Activated gamma-delta T cell treated with Interleukin-2 at 50 U/mL for 16 hours (primary cell): ENCODE data around the gene RBMS3.
"Not testable (repeated sequence)": the region's sequence is repeated elsewhere in the genome, so short reads cannot be mapped to it uniquely, and the experiment has no call there.

Experiments used
- DNase-seq: peaks from one replicate; pipeline ENCODE4 v3.0.0-alpha.2; 2020

RBMS3 gene

GRCh38 chr3:29440413-29441305 lies 159.8 kb downstream of the RBMS3 start:
- no peak for DNase-seq

GRCh38 chr3:29441422-29441821 lies 160.6 kb downstream of the RBMS3 start:
- no peak for DNase-seq

- no peak for DNase-seq
Measured at GRCh38 chr3:29447946-29448627, 167.2 kb downstream of the RBMS3 start.

- no peak for DNase-seq
Measured at GRCh38 chr3:29451920-29452319, 171.0 kb downstream of the RBMS3 start.

GRCh38 chr3:29452934-29453283 lies 172.0 kb downstream of the RBMS3 start:
- no peak for DNase-seq

GRCh38 chr3:29453284-29454001 lies 172.6 kb downstream of the RBMS3 start:
- DNase-seq = no peak

- no peak for DNase-seq
Measured at GRCh38 chr3:29454161-29454611, 173.3 kb downstream of the RBMS3 start.

- no peak for DNase-seq
Measured at GRCh38 chr3:29456901-29457300, 176.0 kb downstream of the RBMS3 start.

GRCh38 chr3:29463304-29463703 lies 182.4 kb downstream of the RBMS3 start:
- DNase-seq = no peak

- no peak for DNase-seq
Measured at GRCh38 chr3:29465836-29466235, 185.0 kb downstream of the RBMS3 start.

GRCh38 chr3:29466442-29466841 lies 185.6 kb downstream of the RBMS3 start:
- no peak for DNase-seq

- no peak for DNase-seq
Measured at GRCh38 chr3:29468187-29468586, 187.3 kb downstream of the RBMS3 start.

GRCh38 chr3:29473481-29474170 lies 192.8 kb downstream of the RBMS3 start:
- not testable (repeated sequence) for DNase-seq

GRCh38 chr3:29475305-29475840 lies 194.5 kb downstream of the RBMS3 start:
- DNase-seq = no peak

- no peak for DNase-seq
Measured at GRCh38 chr3:29475854-29476253, 195.0 kb downstream of the RBMS3 start.

- DNase-seq = no peak
Measured at GRCh38 chr3:29478611-29479010, 197.7 kb downstream of the RBMS3 start.

- DNase-seq = no peak
Measured at GRCh38 chr3:29481249-29481648, 200.4 kb downstream of the RBMS3 start.

GRCh38 chr3:29481969-29482767 lies 201.3 kb downstream of the RBMS3 start:
- no peak for DNase-seq

- no peak for DNase-seq
Measured at GRCh38 chr3:29484633-29485032, 203.8 kb downstream of the RBMS3 start.

- DNase-seq = no peak
Measured at GRCh38 chr3:29486096-29486495, 205.2 kb downstream of the RBMS3 start.

- no peak for DNase-seq
Measured at GRCh38 chr3:29486917-29487316, 206.0 kb downstream of the RBMS3 start.

GRCh38 chr3:29488922-29489321 lies 208.1 kb downstream of the RBMS3 start:
- DNase-seq = no peak
